Measurements from ENCODE around the gene HLA-E. TPM values are rescaled to one million over a fixed set of nuclear protein-coding genes. Genes with fewer than 3 reads are reported as not detected.

HLA-E gene
- total and polyA plus RNA-seq, 2 of the 13 experiments (the other 11 are each of a cell fraction or from before 2014, with no cell fraction given), result 45.2 to 90.4 TPM

- H3K36me3 ChIP-seq (replicated peaks in 1 of 2; ENCODE audit: control insufficient read depth in 1 of 2, insufficient read depth in 2 of 2, low read length in 2 of 2), result no peaks in the 10 kb centered on the region
- no peak overlapping the region for H3K27ac ChIP-seq (ENCODE audit: extremely low read length, insufficient read depth, low read length)
- H3K27me3 ChIP-seq (ENCODE audit: control insufficient read depth in 1 of 2, insufficient read depth in 2 of 2, low read length in 2 of 2), result peaks cover 0 to 5% of the 10 kb centered on the region in 2 experiments; a peak in 2 of 5 replicates
- H4K20me1 ChIP-seq (ENCODE audit: insufficient read depth, low read length), result no peaks in the 10 kb centered on the region
- DNase-seq (ENCODE audit: low spot score) (no peak), FAIRE-seq (no peak), ATAC-seq (peak; percentile 56)
- 16% methylated on average over 10 of the region's 10 CpGs for WGBS (ENCODE audit: low lambda C conversion rate)
- no peak overlapping the region; a peak in 1 of 6 replicates for H3K4me3 ChIP-seq (replicated peaks in 1 of 3; ENCODE audit: insufficient read depth in 1 of 3, low read depth in 2 of 3, low read length in 3 of 3)
- ChIA-PET CTCF (ENCODE audit: low intra/inter-chr PET ratio, low total read pairs) (no interaction called here), POLR2A (interaction anchor here (0.9 to 1.2 kb wide), 2 partner anchors 71 to 114 kb away, joined by 3 to 5 read pairs; partner anchors contain the start of gene ABCF1)
- H3K4me1 ChIP-seq (ENCODE audit: insufficient read depth, low read length), result peaks cover 13% of the 10 kb centered on the region
- in situ Hi-C loops (cut with HindIII; ENCODE audit: extremely low pct_ligation_motif_present, low pct_unique_long_range_greater_than_20kb) (no loop called here), intact Hi-C loops (cut with micrococcal nuclease; ENCODE audit: unreplicated experiment) (no loop called here)
- H3K4me2 ChIP-seq (ENCODE audit: low read depth, low read length), result peak overlapping the region; percentile 44; the same call in 1 of the 2 replicates
- no TSS peak for BruUV-seq (replicated peaks)
- no peak overlapping the region for H3K9ac ChIP-seq (ENCODE audit: insufficient read depth, low read depth, low read length)
- peak overlapping the region; percentile 36 for H2AFZ ChIP-seq (ENCODE audit: low read length)
- no peaks in the 10 kb centered on the region for H3K79me2 ChIP-seq (ENCODE audit: insufficient read depth, low read length)
- H3K9me3 ChIP-seq (ENCODE audit: low read length), result no peaks in the 10 kb centered on the region
- TF ChIP-seq HMG20A (CRISPR knock-in tag; IDR thresholded peaks at IDR 0.05; ENCODE audit: borderline replicate concordance), result no peak
- TF ChIP-seq ZNF652 (CRISPR knock-in tag; IDR thresholded peaks at IDR 0.05; ENCODE audit: borderline replicate concordance, low read depth), result 0 out of 2 replicates have a peak, but pooled peaks have one; percentile 41
- no peak for TF ChIP-seq EEA1 (CRISPR knock-in tag; IDR thresholded peaks at IDR 0.05; ENCODE audit: borderline replicate concordance)
- TF ChIP-seq ZMYM3 (CRISPR knock-in tag; IDR thresholded peaks at IDR 0.05), result peak; percentile 28; the same call in 1 of the 2 replicates
- no peak for TF ChIP-seq ZNF556 (CRISPR knock-in tag; IDR thresholded peaks at IDR 0.05; ENCODE audit: borderline replicate concordance)
- TF ChIP-seq GFI1 (CRISPR knock-in tag; IDR thresholded peaks at IDR 0.05; ENCODE audit: borderline replicate concordance), result no peak
- TF ChIP-seq ZNF605 (CRISPR knock-in tag; IDR thresholded peaks at IDR 0.05), result no peak
- TF ChIP-seq HOXD1 (CRISPR knock-in tag; IDR thresholded peaks at IDR 0.05), result no peak
- no peak for TF ChIP-seq ZFYVE20 (CRISPR knock-in tag; IDR thresholded peaks at IDR 0.05; ENCODE audit: borderline replicate concordance, low read depth)
- no peak for TF ChIP-seq ZBTB2 (CRISPR knock-in tag; IDR thresholded peaks at IDR 0.05; ENCODE audit: low read depth)
- no peak for TF ChIP-seq MXD1 (CRISPR knock-in tag; IDR thresholded peaks at IDR 0.05)
- TF ChIP-seq PCBP2 (optimal IDR thresholded peaks at IDR 0.05; ENCODE audit: low read depth, low read length, poor library complexity, severe bottlenecking), result no peak
- TF ChIP-seq NKX3-1 (CRISPR knock-in tag; IDR thresholded peaks at IDR 0.05), result no peak
- TF ChIP-seq ELF3 (CRISPR knock-in tag; IDR thresholded peaks at IDR 0.05), result peak; percentile 42; the same call in 1 of the 2 replicates
- TF ChIP-seq ZNF10 (CRISPR knock-in tag; IDR thresholded peaks at IDR 0.05; ENCODE audit: borderline replicate concordance, low read depth), result no peak
- TF ChIP-seq ZSCAN5A (CRISPR knock-in tag; IDR thresholded peaks at IDR 0.05; ENCODE audit: borderline replicate concordance), result no peak
- TF ChIP-seq SNAPC2 (CRISPR knock-in tag; IDR thresholded peaks at IDR 0.05), result no peak
- no peak for TF ChIP-seq NFYB (CRISPR knock-in tag; IDR thresholded peaks at IDR 0.05)
- TF ChIP-seq SIN3A (IDR thresholded peaks at IDR 0.05; ENCODE audit: borderline replicate concordance, low read depth, low read length), result no peak
- no peak for TF ChIP-seq GABPA (IDR thresholded peaks at IDR 0.05; ENCODE audit: low read depth, low read length)
- 0 out of 2 replicates have a peak, but pooled peaks have one; percentile 4 for TF ChIP-seq GABPA (CRISPR knock-in tag; IDR thresholded peaks at IDR 0.05; ENCODE audit: low read depth)
- TF ChIP-seq ZNF768 (CRISPR knock-in tag; IDR thresholded peaks at IDR 0.05), result peak; percentile 25; the same call in 1 of the 2 replicates
Measured at GRCh38 chr6:30500421-30501355, 11.4 kb downstream of the HLA-E start.
